Left kidney (tissue), 8 donors: ENCODE measurements around the gene HOXD3. TPM values are rescaled to one million over a fixed set of nuclear protein-coding genes. Genes with fewer than 3 reads are reported as not detected.

Source experiments
- DNase-seq: peaks from one replicate; pipeline ENCODE4 v3.0.0-alpha.2; 2013
- long read RNA-seq, 8 donors: transcript quantifications; one replicate each; lab custom pipeline, GENCODE V29; 2026
- polyA plus RNA-seq: library from polyadenylated mRNA; unstranded; fragments of 120-200 nt; gene quantifications from one replicate; pipeline ENCODE4 v1.2.1, GENCODE V29; 2013; ENCODE audit not compliant: insufficient read length

The HOXD3 gene
- 26.1 TPM for polyA plus RNA-seq
- long read RNA-seq, donor 1, transcript HOXD3-204 (2 exons, 1,055 nt), result major isoform, 5 of 111 reads
- long read RNA-seq, donor 1, partial matches to known transcripts, result 104 of 111 reads
- long read RNA-seq, donor 1, other reads (novel, unspliced or antisense), result 0 of 111 reads
- long read RNA-seq, donor 2, partial matches to known transcripts, result 10 of 14 reads
- long read RNA-seq, donor 2, other reads (novel, unspliced or antisense), result 0 of 14 reads
- long read RNA-seq, donor 3, partial matches to known transcripts, result 0 of 5 reads
- long read RNA-seq, donor 3, other reads (novel, unspliced or antisense), result 0 of 5 reads
- long read RNA-seq, donor 4, result 0 reads
- long read RNA-seq, donor 5, transcript HOXD3-204 (2 exons, 1,055 nt), result major isoform, 10 of 62 reads
- long read RNA-seq, donor 5, partial matches to known transcripts, result 51 of 62 reads
- long read RNA-seq, donor 5, other reads (novel, unspliced or antisense), result 0 of 62 reads
- long read RNA-seq, donor 6, partial matches to known transcripts, result 5 of 7 reads
- long read RNA-seq, donor 6, other reads (novel, unspliced or antisense), result 0 of 7 reads
- long read RNA-seq, donor 7, transcript HOXD3-204 (2 exons, 1,055 nt), result major isoform, 10 of 122 reads
- long read RNA-seq, donor 7, partial matches to known transcripts, result 110 of 122 reads
- long read RNA-seq, donor 7, other reads (novel, unspliced or antisense), result 0 of 122 reads
- long read RNA-seq, donor 8, partial matches to known transcripts, result 25 of 27 reads
- long read RNA-seq, donor 8, other reads (novel, unspliced or antisense), result 0 of 27 reads

- DNase-seq, result peak; percentile 71
Observed at GRCh38 chr2:176156807-176157498, at the start of gene HOXD3. Gene HOXD3 (plus strand): TSS chr2:176157307. CDS start chr2:176169115, 11,808 bp downstream.

- DNase-seq, result no peak
Observed at GRCh38 chr2:176107731-176108181, 49.4 kb upstream of the HOXD3 start.

GRCh38 chr2:176109192-176109901, 47.8 kb upstream of the HOXD3 start:
- DNase-seq, result no peak

- DNase-seq, result no peak
Observed at GRCh38 chr2:176109946-176110345, 47.2 kb upstream of the HOXD3 start.

- DNase-seq, result no peak
Observed at GRCh38 chr2:176110415-176111308, 46.4 kb upstream of the HOXD3 start.

GRCh38 chr2:176111309-176111663, 45.8 kb upstream of the HOXD3 start:
- peak; percentile 92 for DNase-seq

- no peak for DNase-seq
Observed at GRCh38 chr2:176111846-176112374, 45.2 kb upstream of the HOXD3 start.

GRCh38 chr2:176112375-176113302, 44.5 kb upstream of the HOXD3 start:
- DNase-seq, result no peak

GRCh38 chr2:176114120-176114929, 42.8 kb upstream of the HOXD3 start:
- no peak for DNase-seq

- no peak for DNase-seq
Observed at GRCh38 chr2:176114930-176115625, 42.0 kb upstream of the HOXD3 start.

- no peak for DNase-seq
Observed at GRCh38 chr2:176115883-176116813, 41.0 kb upstream of the HOXD3 start, which contains the start of gene HOXD10. Gene HOXD10 (plus strand): TSS chr2:176116778. CDS start chr2:176116834, 56 bp downstream.

- no peak for DNase-seq
Observed at GRCh38 chr2:176117162-176117822, 39.8 kb upstream of the HOXD3 start.

- DNase-seq, result no peak
Observed at GRCh38 chr2:176117823-176118371, 39.2 kb upstream of the HOXD3 start.

GRCh38 chr2:176118601-176119339, 38.3 kb upstream of the HOXD3 start:
- peak; percentile 95 for DNase-seq
